ENCODE data around the gene HNRNPUL1.

- TF ChIP-seq EGR1 (IDR thresholded peaks at IDR 0.05) (no peak), CEBPB (IDR thresholded peaks at IDR 0.05) (no peak)
Observed at GRCh38 chr19:41273076-41273475, 8.9 kb downstream of the HNRNPUL1 start.
